Stomach (tissue), 4 donors: ENCODE data around the gene FGF7.

Experiments used
- CTCF ChIP-seq, 7 experiments: fragments of 450-650 bp in 4 of 7; fragments of 200-600 bp in 3 of 7; sonication (generic) in 3 of 7; IDR thresholded peaks; one replicate each; pipeline ENCODE4 v1.5.1; 2016 to 2019; ENCODE audit warnings: antibody characterized with exemption in 7 of 7, control low read depth in 2 of 7, mild to moderate bottlenecking in 1 of 7
- POLR2A ChIP-seq, 4 donors: fragments of 450-650 bp; IDR thresholded peaks; one replicate each; pipeline ENCODE4 v1.6.1; 2016; ENCODE audit warnings: antibody characterized with exemption in 4 of 4, control low read depth in 2 of 4, mild to moderate bottlenecking in 1 of 4, moderate library complexity in 1 of 4

- no peak for TF ChIP-seq CTCF (IDR thresholded peaks at IDR 0.05)
- TF ChIP-seq POLR2A (IDR thresholded peaks at IDR 0.05): no peak
Observed at GRCh38 chr15:49406352-49407118, 16.5 kb upstream of the FGF7 start.
